GM12891 (cell line): ENCODE data around the gene DNM1.

Experiments used
- DNase-seq: peaks from one replicate; pipeline ENCODE4 v3.0.0; 2011; ENCODE audit warnings: low spot score; ENCODE audit not compliant: insufficient read length
- FAIRE-seq: peaks from 2 replicates; lab custom pipeline; 2011; peaks lifted over from hg19 to GRCh38; lab: Jason Lieb, UNC
- PAX5 ChIP-seq: IDR thresholded peaks from 2 replicates; pipeline ENCODE4 v1.6.1; 2011; ENCODE audit warnings: low read length, moderate library complexity, mild to moderate bottlenecking; ENCODE audit not compliant: insufficient read depth, severe bottlenecking
- POLR2A ChIP-seq: IDR thresholded peaks from 2 replicates; pipeline ENCODE4 v1.6.1; 2011; ENCODE audit warnings: low read depth, low read length, control low read depth
- POLR2AphosphoS5 ChIP-seq: IDR thresholded peaks from 2 replicates; pipeline ENCODE4 v1.6.1; 2011; ENCODE audit warnings: low read depth, low read length, control low read depth
- POU2F2 ChIP-seq: IDR thresholded peaks from 2 replicates; pipeline ENCODE4 v1.6.1; 2011; ENCODE audit warnings: low read depth, mild to moderate bottlenecking, control low read depth, low read length, moderate library complexity
- SPI1 ChIP-seq: IDR thresholded peaks from 2 replicates; pipeline ENCODE4 v1.6.1; 2011; ENCODE audit warnings: low read depth, low read length, control low read depth
- TAF1 ChIP-seq: IDR thresholded peaks from 2 replicates; pipeline ENCODE4 v1.6.1; 2011; ENCODE audit warnings: low read depth, low read length, control low read depth

DNM1 gene

DNA sequence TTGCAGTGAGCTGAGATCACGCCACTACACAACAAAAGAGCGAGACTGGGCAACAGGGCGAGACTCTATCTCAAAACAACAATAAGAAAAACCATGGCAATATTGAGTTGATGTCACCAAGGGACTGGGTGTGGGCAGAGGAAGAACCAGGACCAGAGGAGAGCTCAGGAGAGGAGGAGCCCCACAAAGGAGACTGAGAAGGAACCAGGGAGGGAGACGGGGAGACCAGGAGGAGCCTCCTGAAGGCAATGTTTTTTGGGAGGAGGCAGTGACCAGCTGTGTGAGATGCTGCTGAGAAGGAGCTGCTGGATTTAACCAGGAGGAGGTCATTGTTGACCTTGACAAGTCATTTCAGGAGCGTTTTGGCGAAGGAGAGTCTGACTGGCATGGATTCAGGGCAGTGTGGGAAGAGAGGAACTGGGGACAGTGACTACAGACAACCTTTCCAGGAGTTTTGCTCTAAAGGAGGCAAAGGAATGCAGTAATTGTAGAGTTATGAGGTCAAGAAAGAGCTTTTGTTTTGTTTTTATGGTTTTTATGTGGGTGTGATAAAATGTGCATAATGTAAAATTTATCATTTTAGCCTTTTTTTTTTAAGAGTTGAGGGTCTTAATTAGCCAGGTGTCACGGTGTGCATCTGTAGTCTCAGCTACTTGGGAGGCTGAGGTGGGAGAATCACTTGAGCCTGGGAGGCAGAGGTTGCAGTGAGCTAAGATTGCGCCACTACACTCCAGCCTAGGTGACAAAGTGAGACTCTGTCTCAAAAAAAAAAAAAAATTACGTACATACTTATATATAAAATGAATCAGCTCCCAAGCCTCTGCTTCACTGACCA, 101.2 kb downstream of the DNM1 start:
- no peak for TF ChIP-seq SPI1
- TF ChIP-seq TAF1: no peak
- TF ChIP-seq PAX5: no peak
- TF ChIP-seq POLR2A: no peak
- no peak for TF ChIP-seq POU2F2
- no peak for TF ChIP-seq POLR2AphosphoS5
- no peak for FAIRE-seq
- DNase-seq: no peak
